Measurements from ENCODE around the gene RAPGEF3.

DNA sequence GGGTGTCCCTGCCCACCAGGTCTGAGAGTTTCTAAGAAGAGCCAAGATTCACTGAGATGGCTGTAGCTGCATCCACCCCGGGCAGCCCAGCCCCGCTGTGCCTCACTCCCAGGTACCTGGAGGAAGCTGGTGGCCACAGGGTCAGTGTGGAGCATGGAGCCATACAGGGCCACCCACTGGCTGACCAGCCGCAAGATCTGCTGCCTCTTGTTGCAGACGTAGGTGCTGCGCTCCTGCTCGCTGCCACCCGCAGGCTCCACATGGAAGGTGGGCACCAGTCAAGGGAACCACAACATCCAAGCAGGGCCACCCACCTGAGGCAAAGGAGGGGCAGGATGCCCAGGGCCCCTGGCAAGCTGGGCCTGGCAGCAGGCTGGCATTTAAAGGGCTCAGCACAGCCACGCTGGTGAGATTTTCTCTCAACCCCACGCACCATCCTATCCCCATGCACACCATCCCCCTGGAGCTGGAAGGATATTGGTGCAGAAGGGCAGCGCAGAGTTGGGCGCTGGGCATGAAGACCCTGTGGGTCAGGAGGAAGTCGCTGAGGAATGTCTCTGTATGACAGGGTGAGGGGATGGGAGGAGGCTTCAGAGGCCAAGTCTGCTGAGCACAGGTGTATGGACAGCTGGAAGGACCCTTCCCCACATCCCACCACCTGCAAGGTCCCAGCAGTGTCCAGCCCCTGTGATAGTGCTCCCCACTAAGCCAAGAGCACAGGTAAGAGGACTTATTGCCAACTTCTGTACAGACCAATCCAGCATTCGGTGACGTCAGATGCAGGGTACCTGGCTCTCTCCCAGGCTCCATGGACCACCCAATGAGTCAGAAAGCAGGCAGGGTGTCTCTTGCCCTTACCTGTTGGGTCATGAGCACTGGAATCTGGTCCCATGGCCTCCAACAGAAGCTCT is 10.8 kb downstream of the RAPGEF3 start:
- TF ChIP-seq CTCF (IDR thresholded peaks at IDR 0.05) = no peak
- no peak for TF ChIP-seq POLR2A (IDR thresholded peaks at IDR 0.05; ENCODE audit: low read depth)
- no peak for TF ChIP-seq EP300 (IDR thresholded peaks at IDR 0.05)

Measured in esophagus muscularis mucosa (tissue), 4 donors.